Keratinocyte (primary cell): ENCODE results near the gene SMIM24. TPM values are rescaled to one million over a fixed set of nuclear protein-coding genes. Genes with fewer than 3 reads are reported as not detected.

Experiments used
- DNase-seq: peaks from one replicate; pipeline ENCODE4 v3.0.0-alpha.2; 2011; ENCODE audit warnings: low read depth, missing footprints, low spot score
- FAIRE-seq: peaks from 2 replicates; lab custom pipeline; 2011; peaks lifted over from hg19 to GRCh38; lab: Jason Lieb, UNC
- H2AFZ ChIP-seq: 2 replicates; pipeline ENCODE4 v1.6.0; 2012; ENCODE audit warnings: low read length, control low read depth, inconsistent platforms; ENCODE audit not compliant: control insufficient read depth
- H3K27ac ChIP-seq: 2 replicates; pipeline ENCODE4 v1.5.1; 2011; ENCODE audit warnings: low read length; ENCODE audit not compliant: control insufficient read depth, insufficient read depth
- H3K27me3 ChIP-seq: 3 replicates; pipeline ENCODE4 v1.6.0; 2011; ENCODE audit warnings: low read length; ENCODE audit not compliant: control insufficient read depth, insufficient read depth; ENCODE audit errors: extremely low read depth
- H3K36me3 ChIP-seq, 2 experiments: 2 replicates in 1 of 2; 3 replicates in 1 of 2; pipeline ENCODE4 v1.5.1; 2011; ENCODE audit warnings: low read length in 2 of 2, mild to moderate bottlenecking in 1 of 2; ENCODE audit not compliant: control insufficient read depth in 2 of 2, insufficient read depth in 2 of 2; ENCODE audit errors: extremely low read depth in 1 of 2
- H3K4me1 ChIP-seq: 3 replicates; pipeline ENCODE4 v1.5.1; 2011; ENCODE audit warnings: low read length; ENCODE audit not compliant: control insufficient read depth, insufficient read depth; ENCODE audit errors: extremely low read depth
- H3K4me2 ChIP-seq: 3 replicates; pipeline ENCODE4 v1.6.0; 2011; ENCODE audit warnings: low read depth, low read length; ENCODE audit not compliant: control insufficient read depth, insufficient read depth; ENCODE audit errors: extremely low read depth
- H3K4me3 ChIP-seq, 3 experiments: fragments of 200-600 bp in 1 of 3; sonication (generic) in 1 of 3; 2 replicates in 2 of 3; 3 replicates in 1 of 3; pipeline ENCODE4 v1.5.1; 2011 to 2016; ENCODE audit warnings: low read length in 3 of 3, mild to moderate bottlenecking in 3 of 3, control low read depth in 2 of 3, inconsistent platforms in 1 of 3, low read depth in 1 of 3, mixed read lengths in 1 of 3, mixed run types in 1 of 3, moderate library complexity in 1 of 3; ENCODE audit not compliant: control insufficient read depth in 2 of 3, insufficient read depth in 2 of 3; ENCODE audit errors: extremely low read depth in 1 of 3
- H3K79me2 ChIP-seq: 2 replicates; pipeline ENCODE4 v1.6.0; 2012; ENCODE audit warnings: low read length; ENCODE audit not compliant: control insufficient read depth, insufficient read depth
- H3K9ac ChIP-seq: 3 replicates; pipeline ENCODE4 v1.6.0; 2011; ENCODE audit warnings: low read length; ENCODE audit not compliant: control insufficient read depth, insufficient read depth; ENCODE audit errors: extremely low read depth
- H3K9me1 ChIP-seq: 3 replicates; pipeline ENCODE4 v1.6.0; 2011; ENCODE audit warnings: low read length; ENCODE audit not compliant: control insufficient read depth, insufficient read depth; ENCODE audit errors: extremely low read depth
- H3K9me3 ChIP-seq: 2 replicates; pipeline ENCODE4 v1.5.1; 2012; ENCODE audit warnings: low read depth, low read length; ENCODE audit not compliant: control insufficient read depth
- H4K20me1 ChIP-seq: 3 replicates; pipeline ENCODE4 v1.6.0; 2011; ENCODE audit warnings: low read length; ENCODE audit not compliant: control insufficient read depth, insufficient read depth; ENCODE audit errors: extremely low read depth
- CTCF ChIP-seq, 3 experiments: IDR thresholded peaks in 1 of 3; conservative IDR thresholded peaks in 1 of 3; optimal IDR thresholded peaks in 1 of 3; 2 replicates in 2 of 3; 3 replicates in 1 of 3; pipeline versions ENCODE3 to v1.5.1; 2011; ENCODE audit warnings: low read length in 3 of 3, mild to moderate bottlenecking in 3 of 3, moderate library complexity in 2 of 3, control low read depth in 1 of 3, inconsistent platforms in 1 of 3; ENCODE audit not compliant: insufficient read depth in 2 of 3; ENCODE audit errors: extremely low read depth in 1 of 3
- EZH2 ChIP-seq: IDR thresholded peaks from one replicate; pipeline ENCODE4 v1.6.1; 2012; ENCODE audit warnings: inconsistent platforms, mild to moderate bottlenecking, low read length, moderate library complexity
- dilution Hi-C: fragments of 300-500 bp; cut with MboI; formaldehyde crosslinking; loops from one replicate; pipeline ENCODE4 v1.7.0; 2020; ENCODE audit warnings: low sequenced_read_pairs; ENCODE audit not compliant: extremely low pct_ligation_motif_present
- polyA plus RNA-seq, 5 experiments: library from polyadenylated mRNA; depleted of rRNA in 3 of 5; stranded (reverse) in 3 of 5; stranded (forward) in 1 of 5; unstranded in 1 of 5; fragments of >200 nt; gene quantifications; 1 replicate in 1 of 5; 2 replicates in 3 of 5; 3 replicates in 1 of 5; pipeline versions ENCODE4 v1.2.1 to v1.2.3, GENCODE V29; 2011 to 2012; ENCODE audit warnings: missing spikeins in 2 of 5, low read depth in 1 of 5, low replicate concordance in 1 of 5

Gene SMIM24
- polyA plus RNA-seq, 1 donor (not counting 4 experiments of a cell fraction or from before 2014, with no cell fraction given): not detected

- Histone ChIP-seq H3K36me3 (no peaks in the 10 kb centered on the region), H3K27me3 (peaks cover 23% of the 10 kb centered on the region), H3K79me2 (no peaks in the 10 kb centered on the region), H3K27ac (no peak overlapping the region), H3K9me1 (no peaks in the 10 kb centered on the region), H3K9me3 (no peaks in the 10 kb centered on the region), H3K4me2 (no peak overlapping the region), H3K4me1 (no peaks in the 10 kb centered on the region), H4K20me1 (peaks cover 3% of the 10 kb centered on the region), H3K4me3 (no peak overlapping the region), H2AFZ (no peak overlapping the region), H3K9ac (no peak overlapping the region)
- TF ChIP-seq EZH2 (no peak), CTCF (optimal IDR thresholded peaks at IDR 0.05 in 1 of 3, IDR thresholded peaks at IDR 0.05 in 1 of 3, conservative IDR thresholded peaks at IDR 0.05 in 1 of 3; ENCODE audit: extremely low read depth in 1 of 3, insufficient read depth in 2 of 3, low read length in 3 of 3) (no peak)
- dilution Hi-C loops: no loop called here
- FAIRE-seq: no peak
- no peak for DNase-seq
These were observed 3.5 kb downstream of the SMIM24 start for GRCh38 chr19:3476830-3477229.

GRCh38 chr19:3475449-3475848, 4.9 kb downstream of the SMIM24 start:
- Histone ChIP-seq H3K9me3 (no peaks in the 10 kb centered on the region), H2AFZ (no peak overlapping the region), H4K20me1 (peaks cover 3% of the 10 kb centered on the region), H3K27ac (no peak overlapping the region), H3K9ac (no peak overlapping the region), H3K4me3 (no peak overlapping the region), H3K4me2 (no peak overlapping the region), H3K4me1 (no peaks in the 10 kb centered on the region), H3K36me3 (no peaks in the 10 kb centered on the region), H3K9me1 (no peaks in the 10 kb centered on the region), H3K79me2 (no peaks in the 10 kb centered on the region), H3K27me3 (peaks cover 16% of the 10 kb centered on the region)
- TF ChIP-seq EZH2 (no peak), CTCF (optimal IDR thresholded peaks at IDR 0.05 in 1 of 3, IDR thresholded peaks at IDR 0.05 in 1 of 3, conservative IDR thresholded peaks at IDR 0.05 in 1 of 3; ENCODE audit: extremely low read depth in 1 of 3, insufficient read depth in 2 of 3, low read length in 3 of 3) (no peak)
- no peak for DNase-seq
- FAIRE-seq: no peak
- dilution Hi-C loops: no loop called here
